HG02642 (cell line): ENCODE results near the gene PTPRN2.

Experiments
- ATAC-seq: cut with Tn5 transposase; IDR thresholded peaks from one replicate; pipeline ENCODE4 v1.9.1; 2021; ENCODE audit warnings: mild to moderate bottlenecking; ENCODE audit not compliant: unreplicated experiment, poor library complexity

PTPRN2 gene

GRCh38 chr7:158498443-158499081 lies 89.1 kb downstream of the PTPRN2 start:
- ATAC-seq: no peak

- ATAC-seq: no peak
These were observed 90.0 kb downstream of the PTPRN2 start for GRCh38 chr7:158497627-158498026.

DNA sequence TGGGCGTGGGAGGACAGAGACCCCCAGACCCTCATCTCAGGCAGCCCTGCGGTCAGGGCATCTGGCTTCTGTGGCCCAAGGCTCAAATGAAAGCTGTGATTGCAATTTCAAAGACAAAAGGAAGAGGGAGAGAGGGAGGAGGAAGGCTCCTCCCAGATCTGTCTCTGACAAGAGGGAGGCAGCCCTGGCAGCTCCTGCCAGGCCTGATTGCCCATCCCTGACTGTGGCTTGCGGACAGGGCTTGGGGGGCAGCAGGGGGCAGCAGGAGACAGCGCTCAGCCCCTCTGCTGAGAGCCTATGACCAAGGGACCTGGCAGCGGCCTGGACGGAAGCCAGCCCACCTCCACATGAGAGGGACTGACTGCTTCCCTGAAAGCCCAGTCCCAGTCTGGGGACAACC lies 91.8 kb downstream of the PTPRN2 start:
- ATAC-seq: no peak

DNA sequence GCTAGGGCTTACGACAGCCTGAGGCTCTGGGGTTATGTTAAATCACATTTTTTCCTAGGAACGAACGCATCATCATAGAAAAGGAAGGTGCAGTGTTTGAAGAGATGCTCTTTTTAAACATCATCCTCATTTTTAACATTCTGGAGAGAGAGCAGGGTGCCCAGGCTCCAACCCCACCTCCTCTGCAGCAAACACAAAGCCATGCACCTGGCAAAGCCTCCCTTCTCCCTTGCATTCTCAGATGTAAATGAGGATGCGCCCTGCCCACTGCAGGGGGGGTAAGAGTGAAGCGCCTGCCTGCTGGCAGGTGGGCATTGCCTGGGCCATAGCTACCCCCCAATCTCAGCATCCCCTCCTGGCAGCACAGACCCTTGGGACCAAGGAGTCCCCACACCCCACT lies 92.4 kb downstream of the PTPRN2 start:
- no peak for ATAC-seq

DNA sequence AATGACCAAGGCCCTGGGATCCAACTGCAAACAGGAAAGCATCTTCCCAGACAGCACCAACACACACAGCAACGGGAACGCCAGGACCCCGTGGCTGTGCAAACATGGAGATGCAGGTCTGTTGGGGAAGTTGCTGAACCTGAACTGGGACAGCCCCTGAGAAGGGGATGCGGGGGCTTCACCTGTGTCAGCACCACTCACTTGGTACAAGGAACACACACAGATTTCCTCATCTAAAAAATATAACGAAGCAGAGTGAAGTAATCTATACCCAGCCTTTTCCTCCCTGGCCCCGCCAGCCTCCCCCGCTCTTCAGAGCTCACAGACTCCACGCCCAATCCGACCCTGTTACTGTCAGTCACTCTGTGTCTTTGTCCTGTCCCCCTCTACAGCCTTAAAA lies 93.0 kb downstream of the PTPRN2 start:
- no peak for ATAC-seq

DNA sequence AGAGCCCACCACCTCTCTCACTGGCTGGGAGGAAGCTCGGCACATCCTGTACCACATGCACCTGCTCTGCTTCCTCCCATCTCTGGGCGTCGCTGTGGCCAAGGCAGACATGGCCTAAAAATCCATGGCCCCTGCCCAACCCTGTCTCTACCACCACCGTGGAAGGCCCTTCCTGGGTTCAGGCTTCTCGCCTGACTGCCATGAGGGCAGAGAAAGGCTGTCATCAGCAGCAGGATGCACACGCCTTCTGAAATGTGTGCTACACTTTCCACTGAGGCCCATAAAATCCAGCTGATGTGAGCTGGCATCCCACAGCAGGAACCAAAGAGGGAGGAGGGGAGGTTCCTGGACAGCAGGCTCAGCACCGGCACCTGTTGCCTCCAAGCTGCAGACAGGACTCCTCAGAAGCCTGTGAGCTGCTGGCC lies 93.4 kb downstream of the PTPRN2 start:
- no peak for ATAC-seq

DNA sequence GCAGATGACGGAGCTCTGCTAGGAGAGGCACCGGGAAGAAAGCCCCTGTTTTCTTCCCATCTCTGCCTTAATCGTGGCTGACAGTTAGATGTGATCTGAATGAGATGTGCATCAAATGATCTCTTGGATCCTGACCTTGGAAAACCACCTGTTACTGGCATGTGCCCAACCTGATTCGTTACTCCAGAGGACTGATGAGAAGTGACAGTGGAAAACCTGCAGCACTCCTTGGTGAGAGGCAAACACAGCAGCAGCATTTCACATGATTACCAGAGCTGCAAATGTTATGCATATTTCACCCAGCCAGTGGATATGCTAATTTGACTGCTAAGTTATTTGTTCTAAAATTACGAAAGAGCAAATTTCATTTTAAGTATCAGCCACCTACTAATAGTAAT lies 95.3 kb downstream of the PTPRN2 start:
- no peak for ATAC-seq

DNA sequence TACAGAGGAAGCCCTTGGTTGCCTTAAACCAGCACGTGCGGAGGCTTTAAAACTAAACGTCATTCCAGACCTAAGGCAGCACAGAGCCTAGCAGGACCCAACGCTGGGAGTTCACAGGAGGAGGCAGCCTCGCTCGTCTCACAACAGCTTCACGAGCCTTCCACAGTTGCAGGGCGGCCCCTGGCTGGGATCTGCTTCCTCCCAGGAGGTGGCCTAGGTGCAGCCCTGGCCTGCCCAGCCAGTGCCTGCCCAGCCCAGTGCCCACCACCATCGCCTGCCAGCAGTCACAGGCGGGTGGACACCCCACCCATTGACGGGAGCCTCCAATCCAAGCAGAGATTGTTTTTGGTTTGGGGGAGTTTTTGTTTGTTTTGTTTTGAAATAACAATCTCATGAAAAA lies 96.5 kb downstream of the PTPRN2 start:
- ATAC-seq: no peak

DNA sequence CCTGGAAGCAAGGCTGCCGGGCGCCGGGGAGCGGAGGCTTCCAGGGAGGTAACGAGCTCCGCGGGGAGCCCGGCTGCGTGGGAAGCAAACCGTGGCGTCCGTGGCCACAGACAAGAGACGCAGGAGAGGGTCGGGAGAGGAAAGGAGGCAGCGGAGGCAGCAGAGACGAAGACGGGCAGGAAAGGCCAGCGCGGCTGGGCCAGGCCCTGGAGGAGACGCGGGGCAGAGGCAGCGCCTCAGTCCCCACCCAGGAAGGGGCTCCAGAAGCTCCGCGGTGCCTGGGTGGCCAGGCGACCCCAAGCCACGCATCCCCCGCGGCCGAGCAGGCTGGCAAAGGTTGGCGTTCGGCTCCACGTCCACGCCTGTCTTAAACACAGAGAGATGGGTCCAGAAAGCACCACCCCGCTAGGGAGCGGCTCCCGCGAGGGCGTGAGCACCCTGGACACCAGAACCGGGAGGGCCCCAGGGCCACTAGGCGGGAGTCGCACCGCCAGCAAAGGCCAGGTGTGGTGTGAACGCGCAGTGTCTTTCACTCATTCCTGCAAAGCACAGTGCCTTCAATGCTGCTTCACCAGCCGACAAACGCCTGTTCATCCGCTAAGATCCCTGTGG lies 97.3 kb downstream of the PTPRN2 start:
- no peak for ATAC-seq

DNA sequence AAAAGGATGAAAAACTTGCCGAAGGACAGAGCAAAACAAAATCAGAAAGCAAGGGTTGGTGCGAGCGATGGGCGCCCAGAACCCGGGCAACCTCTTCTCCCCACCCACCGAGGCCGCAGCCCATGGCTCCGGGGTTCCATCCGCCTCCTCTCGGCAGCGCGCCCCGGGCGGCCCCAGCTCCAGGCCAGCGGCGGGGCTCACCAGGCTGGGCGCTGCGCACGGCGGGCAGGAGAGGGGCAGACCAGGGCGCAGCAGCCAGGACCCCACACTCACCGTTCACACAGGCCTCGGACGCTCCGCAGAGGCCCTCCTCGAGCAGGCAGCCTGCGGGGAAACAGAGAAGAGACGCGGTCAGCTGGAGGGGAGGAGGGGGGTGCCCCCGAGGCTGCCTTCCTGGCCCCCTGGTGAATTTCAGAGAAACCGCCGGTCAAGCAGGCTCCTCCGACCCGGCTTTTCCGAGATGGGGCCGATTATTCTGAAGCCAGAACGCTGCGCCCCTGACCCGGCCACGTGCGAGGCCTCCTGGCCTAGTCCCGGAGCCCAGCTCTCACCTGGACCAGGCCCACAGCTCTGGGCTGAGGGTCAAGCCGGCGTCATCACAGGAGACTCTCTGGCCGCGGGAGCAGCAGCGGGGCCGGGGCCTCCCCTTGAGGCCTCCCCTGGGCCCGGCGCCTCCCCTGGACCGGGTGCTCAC lies 98.0 kb downstream of the PTPRN2 start:
- no peak for ATAC-seq

GRCh38 chr7:158488181-158488971 lies 99.2 kb downstream of the PTPRN2 start:
- ATAC-seq: no peak

GRCh38 chr7:158487631-158488151 lies 99.9 kb downstream of the PTPRN2 start:
- no peak for ATAC-seq

DNA sequence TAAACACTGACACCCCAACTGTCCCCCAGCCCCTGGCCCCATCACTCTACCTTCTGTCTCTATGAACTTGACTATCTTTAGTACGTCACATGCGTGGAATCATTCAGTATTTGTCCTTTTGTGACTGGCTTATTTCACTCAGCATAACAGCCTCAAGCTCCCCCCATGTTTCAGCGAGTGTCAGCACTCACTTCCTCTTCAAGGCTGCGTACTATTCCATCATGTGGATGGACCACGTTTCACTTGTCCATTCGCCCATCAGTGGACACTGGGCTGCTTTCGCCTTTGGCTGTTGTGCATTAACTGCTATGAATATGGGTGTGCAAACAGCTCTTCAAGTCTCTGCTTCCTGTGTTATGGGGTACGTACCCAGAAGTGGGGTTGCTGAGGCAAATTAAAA lies 100.7 kb downstream of the PTPRN2 start:
- ATAC-seq: no peak

DNA sequence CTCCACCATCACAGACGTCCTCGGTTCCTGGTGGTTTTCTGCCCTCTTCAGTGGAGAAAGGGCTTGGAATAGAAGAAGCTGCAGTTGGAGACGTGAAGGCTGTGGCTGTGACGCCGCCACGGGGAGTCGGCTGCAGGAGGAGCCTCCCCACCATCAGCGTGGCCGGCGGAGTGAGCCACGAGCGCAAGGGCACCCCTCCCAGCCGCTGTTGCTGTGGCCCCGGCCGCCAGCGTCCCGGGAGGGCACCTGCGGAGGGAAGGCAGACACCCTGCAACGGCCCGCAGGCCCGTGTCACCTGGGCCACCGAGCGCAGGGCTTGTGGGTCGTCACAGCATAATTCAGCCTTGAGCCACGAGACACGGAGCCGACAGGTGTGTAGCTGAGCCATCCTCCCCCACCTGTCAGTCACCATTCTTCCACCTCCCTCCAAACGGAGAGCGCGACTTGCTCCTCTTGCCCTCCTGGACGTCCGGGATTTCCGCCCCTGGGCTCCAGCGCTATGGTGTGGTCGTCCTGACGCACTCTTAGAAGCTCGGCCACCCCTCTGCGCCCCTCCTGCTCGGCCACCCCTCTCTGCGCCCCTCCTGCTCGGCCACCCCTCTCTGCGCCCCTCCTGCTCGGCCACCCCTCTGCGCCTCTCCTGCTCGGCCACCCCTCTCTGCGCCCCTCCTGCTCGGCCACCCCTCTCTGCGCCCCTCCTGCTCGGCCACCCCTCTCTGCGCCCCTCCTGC lies 102.7 kb downstream of the PTPRN2 start:
- ATAC-seq: no peak

DNA sequence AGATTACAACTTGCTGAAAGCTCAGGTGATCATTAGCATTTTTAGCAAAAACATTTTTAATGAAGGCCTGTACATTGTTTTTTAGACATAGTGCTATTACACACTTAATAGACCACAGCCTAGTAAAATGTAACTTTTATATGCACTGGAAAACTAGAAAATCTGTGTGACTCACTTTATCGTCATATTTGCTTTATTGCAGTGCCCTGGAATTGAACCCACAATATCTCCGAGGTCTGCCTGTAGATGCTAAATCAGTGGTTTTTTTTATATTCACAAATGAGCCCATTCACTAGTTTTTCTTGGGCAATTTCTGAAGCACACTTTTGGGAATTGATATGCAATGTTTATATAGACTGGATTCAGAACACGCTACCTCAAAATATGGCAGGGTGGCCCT lies 105.1 kb downstream of the PTPRN2 start:
- ATAC-seq: no peak

DNA sequence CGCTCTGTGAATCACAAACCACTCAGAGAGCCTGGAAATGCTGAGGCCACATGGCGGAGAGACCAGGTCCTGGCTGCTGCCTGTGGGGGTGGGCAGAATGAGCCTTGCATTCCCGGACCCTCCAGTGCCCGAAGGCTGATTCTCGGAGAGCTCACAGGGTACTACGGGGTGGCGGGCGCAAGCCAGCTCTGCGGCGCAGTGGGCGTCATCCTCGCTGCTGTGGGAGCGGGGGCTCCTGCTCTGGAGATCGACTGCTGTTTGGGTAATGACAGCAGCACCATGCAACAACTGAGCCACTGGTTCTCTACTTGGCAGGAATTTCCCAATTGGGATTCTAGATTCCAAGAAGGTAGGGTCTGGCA lies 108.0 kb downstream of the PTPRN2 start:
- no peak for ATAC-seq

DNA sequence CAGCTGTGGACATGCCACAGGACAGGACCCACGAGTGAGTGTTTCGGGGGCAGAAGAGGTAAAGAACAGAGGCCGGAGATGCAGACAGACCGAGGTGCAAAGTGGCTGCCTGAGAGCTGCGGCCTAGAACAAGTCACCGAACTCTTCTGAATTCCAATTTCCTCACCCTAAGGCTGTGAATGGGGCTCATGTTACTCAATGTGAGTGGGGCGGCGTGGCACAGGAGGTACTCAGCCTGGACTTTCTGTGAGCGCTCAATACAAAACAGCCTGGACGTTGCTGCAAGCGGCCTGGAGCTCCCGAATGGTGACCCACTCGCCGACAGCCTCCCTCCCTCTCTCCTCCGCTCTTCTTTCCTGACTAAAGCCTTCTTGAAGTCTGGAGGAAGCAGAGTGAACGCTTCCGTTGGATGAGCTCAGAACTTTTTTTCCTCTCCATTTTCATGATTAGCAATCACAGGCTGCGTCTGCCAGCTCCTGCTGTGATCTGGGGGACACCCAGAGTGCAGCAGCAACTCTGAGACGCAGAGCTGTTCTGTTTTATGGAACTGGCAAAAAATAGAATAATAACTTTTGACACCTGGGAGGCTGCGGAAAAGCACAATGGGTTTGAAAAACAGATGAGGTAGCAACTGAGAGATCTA lies 108.5 kb downstream of the PTPRN2 start:
- no peak for ATAC-seq

GRCh38 chr7:158477866-158478265 lies 109.8 kb downstream of the PTPRN2 start:
- ATAC-seq: no peak

DNA sequence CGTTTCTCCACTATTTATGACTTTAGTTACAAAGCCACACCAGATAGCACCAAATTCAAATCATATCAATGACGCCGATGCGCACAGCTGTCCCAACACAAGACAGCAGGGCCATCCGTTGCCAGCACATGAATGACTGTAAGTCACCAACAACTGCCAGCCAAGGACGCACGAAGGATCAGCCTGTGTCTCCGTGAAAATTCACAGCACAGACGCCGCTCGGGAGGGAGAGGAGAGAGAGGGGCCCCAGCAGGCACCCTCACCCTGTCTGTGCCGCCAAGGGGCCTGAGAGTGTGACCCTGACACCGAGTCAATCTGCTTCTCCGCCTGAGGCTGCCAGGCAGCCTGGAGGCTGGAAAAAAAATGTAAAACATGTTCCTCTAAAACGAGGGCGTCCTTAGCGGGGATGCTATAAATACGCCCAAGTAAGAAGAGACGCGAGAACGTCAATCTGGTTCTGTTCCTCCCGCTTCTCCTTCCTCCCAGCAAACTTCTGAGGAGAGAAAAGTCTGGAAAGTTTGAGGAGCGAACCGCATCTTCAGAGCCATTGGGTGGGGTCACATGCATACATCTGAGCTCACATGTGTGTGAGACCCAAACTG lies 111.2 kb downstream of the PTPRN2 start:
- no peak for ATAC-seq
